ENCODE results near the gene ZNF627.
"Not testable (repeated sequence)": the region's sequence is repeated elsewhere in the genome, so short reads cannot be mapped to it uniquely, and the experiment has no call there.

The ZNF627 gene

DNA sequence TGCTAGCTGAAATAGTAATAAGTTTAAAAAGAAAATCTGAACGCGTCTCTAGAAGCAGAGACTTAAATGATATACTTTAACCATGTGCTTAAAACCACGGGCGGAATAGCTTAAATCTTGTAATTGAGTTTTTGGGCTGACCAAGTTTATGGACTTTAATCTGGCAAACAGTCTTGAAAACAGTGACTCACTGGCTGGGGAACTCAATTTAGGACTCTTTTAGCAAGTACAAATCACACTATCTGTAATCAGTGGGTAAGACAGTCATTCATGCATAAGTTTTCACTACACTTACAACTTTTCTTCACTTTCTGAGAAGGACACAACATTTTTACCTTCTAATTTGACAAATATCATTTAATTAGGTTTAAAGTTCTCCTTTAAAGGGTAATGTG lies 26.8 kb downstream of the ZNF627 start:
- no peak for DNase-seq (ENCODE audit: low read depth, low spot score)

DNA sequence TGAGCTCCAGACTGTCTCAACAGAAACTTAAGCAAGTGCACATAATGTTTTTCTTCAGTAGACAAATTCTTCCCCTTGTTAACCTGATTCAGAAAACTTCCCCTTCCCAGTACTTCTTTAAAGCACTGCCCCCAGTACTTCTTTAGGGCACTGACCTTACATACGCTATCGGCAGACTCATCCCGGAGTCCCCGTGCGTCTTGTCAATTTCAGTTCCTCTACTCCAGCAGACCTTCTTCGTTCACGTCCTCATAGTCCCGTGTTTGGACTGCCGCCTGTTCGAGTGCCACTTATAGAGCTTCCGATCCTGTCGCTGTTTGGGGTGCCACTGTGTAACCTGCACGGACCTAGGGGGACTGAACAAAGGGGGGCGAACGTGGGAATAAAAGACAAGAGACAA lies 29.0 kb downstream of the ZNF627 start:
- DNase-seq (ENCODE audit: low read depth, low spot score), result no peak

DNA sequence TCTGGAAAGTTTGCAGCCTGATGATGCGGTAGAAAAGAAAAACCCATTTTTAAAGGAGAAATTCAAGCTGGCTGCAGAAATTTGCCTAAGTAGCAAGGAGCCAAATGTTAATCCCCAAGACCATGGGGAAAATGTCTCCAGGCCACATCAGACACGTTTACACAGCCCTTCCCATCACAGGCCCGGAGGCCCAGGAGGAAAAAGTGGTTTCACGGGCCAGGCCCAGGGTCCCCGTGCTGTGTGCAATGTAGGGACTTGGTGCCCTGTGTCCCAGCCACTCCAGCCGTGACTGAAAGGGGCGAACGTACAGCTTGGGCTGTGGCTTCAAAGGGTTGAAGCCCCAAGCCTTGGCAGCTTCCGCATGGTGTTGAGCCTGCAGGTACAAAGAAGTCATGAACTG lies 35.9 kb downstream of the ZNF627 start:
- no peak for DNase-seq (ENCODE audit: low read depth, low spot score)

DNA sequence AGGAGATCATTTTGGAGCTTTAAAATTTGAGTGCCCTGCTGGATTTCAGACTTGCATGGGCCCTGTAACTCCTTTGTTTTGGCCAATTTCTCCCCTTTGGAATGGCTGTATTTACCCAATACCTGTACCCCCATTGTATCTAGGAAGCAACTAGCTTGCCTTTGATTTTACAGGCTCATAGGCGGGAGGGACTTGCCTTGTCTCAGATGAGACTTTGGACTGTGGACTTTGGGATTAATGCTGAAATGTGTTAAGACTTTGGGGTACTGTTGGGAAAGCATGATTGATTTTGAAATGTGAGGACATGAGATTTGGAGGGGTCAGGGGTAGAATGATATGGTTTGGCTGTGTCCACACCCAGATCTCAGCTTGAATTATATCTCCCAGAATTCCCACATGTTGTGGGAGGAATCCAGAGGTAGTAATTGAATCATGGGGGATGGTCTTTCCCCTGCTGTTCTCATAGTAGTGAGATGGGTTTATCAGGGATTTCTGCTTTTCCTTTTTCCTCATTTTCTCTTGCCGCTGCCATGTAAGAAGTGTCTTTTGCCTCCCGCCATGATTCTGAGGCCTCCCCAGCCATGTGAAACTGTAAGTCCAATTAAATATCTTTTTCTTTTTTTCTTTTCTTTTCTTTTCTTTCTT lies 36.9 kb downstream of the ZNF627 start:
- not testable (repeated sequence) for DNase-seq (ENCODE audit: low read depth, low spot score)

DNA sequence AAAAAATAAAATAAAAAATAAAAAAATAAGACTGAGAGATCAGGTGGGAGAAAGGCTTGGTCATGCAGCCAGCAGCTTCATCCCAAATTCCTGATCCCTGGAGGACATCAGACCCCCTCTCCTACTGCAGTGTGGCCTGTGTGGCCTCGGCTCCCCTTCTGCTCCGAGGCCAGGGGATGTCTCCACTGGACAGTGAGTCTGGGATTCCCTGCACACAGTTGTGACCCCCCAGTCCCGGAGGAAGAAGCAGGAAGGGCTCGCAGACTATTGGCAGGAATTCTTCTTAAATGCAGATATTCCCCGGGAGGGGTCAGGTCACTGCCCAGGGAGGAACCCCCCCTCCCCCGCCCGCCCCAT lies 41.9 kb downstream of the ZNF627 start:
- no peak for DNase-seq (ENCODE audit: low read depth, low spot score)

DNA sequence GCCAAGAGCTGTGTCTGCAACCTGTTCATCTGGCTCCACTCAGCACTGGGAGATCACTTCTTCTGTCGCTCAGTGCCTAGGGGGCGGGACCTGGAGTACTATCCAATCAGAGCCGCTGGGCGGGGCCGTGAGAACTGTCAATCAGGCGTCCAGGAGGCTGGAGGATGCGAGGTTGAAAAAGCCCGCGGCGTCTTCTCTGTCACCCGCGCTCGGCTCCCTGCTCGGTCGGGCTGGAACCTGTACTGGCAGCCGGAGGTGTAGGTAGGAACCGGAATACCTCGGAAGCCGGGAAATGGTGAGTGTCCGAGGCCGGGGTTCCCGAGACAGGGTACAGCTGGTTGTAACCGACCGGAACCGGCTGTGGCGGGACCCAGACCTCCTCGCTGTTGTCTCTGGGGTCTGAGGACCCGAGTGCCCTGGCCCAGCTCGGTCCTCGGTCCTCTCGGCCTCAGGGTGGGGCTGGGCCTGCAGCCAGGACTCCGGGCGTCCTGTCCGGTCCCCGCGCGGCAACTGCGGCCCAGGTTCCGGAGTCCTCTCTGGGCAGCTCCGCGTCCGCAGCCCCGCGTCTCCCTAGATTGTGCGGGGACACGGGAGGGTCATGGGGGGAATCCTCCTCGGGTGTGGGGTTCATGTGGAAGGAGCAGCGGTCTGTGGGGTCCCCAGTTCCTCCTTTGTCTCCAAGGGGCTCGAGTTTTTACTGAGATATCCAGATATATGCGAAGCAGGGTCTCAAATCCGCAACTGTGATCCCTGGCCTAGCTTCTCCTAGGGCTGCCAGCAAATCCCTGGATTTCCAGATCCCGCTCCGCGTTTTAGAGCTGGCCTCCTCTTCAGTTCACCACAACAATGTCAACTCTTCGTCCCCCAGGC lies 42.6 kb downstream of the ZNF627 start:
- peak; percentile 82 for DNase-seq (ENCODE audit: low read depth, low spot score)

DNA sequence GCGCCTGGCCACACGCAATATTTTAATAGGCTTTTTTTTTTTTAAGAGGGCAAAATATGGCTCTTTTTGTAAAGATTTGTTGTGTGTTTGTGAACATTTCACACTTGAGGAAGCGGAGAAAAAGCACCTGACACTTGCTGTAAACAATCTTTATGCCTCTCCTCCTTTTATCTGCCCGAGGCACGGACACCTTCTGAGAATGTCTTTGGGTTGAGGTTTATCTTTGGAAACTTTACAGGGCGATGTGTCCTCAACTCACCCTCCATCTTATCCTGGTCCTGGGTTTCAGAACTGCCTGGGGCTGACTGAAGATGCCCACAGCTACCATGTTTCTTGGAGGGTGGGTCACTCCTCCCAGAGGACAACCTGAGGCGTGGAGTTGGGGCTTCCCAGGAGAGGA lies 44.0 kb downstream of the ZNF627 start:
- no peak for DNase-seq (ENCODE audit: low read depth, low spot score)

DNA sequence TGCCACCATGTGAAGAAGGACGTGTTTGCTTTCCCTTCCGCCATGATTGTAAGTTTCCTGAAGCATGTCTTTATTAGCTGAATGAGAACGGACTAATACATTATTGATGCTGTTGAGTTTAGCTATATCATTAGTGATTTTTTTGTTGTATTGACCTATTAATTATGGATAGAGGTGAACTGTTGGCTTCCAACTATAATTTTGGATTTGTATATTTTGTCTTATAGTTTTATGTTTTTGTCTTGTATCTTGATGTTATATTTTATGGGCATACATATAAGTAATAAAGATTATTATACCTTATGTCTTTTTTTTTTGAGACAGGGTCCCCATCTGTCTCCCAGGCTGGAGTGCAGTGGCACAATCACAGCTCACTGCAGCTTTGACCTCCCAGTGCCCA lies 45.6 kb downstream of the ZNF627 start:
- no peak for DNase-seq (ENCODE audit: low read depth, low spot score)

DNA sequence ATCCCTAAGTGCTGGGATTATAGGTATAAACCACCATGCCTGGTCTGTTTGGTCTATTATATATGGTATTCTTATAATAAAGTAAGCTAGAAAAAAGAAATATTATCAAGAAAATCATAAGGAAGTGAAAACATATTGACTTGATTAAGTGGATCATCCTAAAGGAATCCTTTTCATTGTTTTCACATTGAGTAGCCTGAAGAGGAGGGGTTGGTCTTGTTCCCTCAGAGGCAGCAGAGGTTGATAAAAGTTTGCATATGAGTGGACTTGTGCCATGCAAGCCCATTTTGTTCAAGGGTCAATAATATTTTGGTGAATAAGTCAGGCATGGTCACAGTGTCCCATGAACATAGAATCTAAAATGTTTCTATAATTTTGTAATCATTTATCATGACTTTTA lies 52.7 kb downstream of the ZNF627 start:
- no peak for DNase-seq (ENCODE audit: low read depth, low spot score)

DNA sequence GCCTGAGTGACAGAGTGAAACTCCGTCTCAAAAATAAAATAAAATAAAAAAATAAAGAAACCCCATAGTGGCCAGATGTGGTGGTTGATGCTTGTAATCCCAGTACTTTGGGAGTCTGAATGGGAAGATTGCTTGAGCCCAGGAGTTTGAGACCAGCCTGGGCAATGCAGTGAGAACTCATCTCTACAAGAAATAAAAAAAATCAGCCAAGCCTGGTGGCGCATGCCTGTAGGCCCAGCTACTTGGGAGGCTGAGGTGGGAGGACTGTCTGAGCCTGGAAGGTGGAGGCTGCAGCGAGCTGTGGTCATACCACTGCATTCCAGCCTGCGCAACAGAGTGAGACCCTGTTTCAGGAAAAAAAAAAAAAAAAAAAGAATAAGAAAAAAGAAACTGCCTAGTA lies 53.8 kb downstream of the ZNF627 start:
- DNase-seq (ENCODE audit: low read depth, low spot score), result no peak

DNA sequence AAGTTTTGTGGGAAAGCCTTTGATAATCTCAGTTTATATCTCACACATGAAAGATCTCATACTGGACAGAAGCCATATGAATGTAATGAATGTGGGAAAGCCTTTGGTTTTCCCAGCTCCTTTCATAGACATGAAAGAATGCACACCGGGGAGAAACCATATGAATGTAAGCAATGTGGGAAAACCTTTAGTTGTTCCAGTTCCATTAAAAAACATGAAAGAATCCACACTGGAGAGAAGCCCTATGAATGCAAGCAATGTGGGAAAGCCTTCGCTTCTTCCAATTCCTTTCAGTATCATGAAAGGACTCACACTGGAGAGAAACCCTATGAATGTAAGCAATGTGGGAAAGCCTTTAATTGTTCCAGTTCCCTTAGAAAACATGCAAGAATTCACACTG lies 54.8 kb downstream of the ZNF627 start:
- DNase-seq (ENCODE audit: low read depth, low spot score), result no peak

DNA sequence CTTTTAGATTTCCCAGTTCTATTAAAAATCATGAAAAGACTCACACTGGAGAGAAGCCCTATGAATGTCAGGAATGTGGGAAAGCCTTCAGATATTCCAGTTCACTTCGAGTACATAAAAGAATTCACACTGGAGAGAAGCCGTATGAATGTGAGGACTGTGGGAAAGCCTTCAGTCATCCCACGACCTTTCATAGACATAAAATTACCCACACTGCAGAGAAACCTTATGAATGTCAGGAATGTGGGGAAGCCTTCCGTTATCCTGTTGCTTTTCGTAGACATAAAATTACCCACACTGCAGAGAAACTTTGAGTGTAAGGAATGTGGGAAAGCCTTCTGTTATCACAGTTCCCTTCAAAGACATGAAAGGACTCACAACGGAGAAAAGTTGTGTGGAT lies 55.2 kb downstream of the ZNF627 start:
- no peak for DNase-seq (ENCODE audit: low read depth, low spot score)

DNA sequence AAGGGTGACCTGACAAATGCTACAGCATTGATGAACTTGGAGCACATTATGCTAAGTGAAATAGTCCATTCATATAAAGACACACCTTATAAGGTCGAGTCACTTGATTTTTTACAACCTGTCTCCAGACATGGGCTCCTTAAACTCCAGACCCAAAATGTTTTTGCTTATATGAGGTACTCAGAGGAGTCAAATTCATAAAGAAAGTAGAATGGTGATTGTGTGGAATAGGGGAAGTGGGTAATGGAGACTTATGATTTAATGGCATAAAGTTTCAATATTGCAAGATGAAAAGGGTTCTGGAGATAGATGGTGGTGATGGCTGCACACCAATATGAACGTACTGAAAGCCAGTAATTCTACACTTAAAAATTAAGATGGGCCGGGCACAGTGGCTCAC lies 59.3 kb downstream of the ZNF627 start:
- DNase-seq (ENCODE audit: low read depth, low spot score), result no peak

DNA sequence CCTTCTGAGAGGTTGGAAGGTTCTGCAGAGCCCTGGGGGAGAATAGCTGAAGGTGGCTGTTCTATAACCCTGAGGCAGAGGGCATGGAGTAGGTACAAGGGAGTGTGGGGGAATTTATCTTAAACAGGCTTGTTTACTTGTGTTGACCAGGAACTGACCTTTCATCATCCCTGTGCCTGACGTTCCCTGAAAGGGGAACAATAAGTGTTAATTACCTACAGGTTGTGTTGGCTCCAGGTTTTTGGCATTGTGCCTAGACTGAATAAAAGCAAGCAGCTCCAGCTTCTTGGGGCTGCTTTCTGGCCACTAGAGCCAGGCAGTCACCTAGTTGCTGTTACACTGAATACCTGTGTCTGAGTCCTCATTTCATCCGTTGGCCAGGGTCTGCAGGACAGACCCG lies 60.0 kb downstream of the ZNF627 start:
- DNase-seq (ENCODE audit: low read depth, low spot score), result no peak

DNA sequence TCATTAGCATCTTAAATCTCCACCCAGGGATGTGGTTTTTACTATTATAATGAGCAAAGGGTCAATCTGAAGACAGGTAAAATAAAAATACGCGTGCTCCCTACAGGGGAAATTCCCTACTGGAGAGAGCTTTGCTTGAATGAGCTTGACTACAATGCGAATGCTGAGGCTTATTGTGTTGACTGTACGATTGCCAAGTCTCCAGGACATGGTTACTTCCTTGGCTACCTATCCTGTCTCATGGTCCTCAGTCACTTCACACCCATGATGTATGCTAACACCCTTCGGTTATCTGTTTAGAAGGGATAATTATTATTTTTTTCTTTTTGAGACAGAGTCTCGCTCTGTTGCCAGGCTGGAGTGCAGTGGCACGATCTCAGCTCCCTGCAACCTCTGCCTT lies 61.7 kb downstream of the ZNF627 start:
- DNase-seq (ENCODE audit: low read depth, low spot score), result no peak

DNA sequence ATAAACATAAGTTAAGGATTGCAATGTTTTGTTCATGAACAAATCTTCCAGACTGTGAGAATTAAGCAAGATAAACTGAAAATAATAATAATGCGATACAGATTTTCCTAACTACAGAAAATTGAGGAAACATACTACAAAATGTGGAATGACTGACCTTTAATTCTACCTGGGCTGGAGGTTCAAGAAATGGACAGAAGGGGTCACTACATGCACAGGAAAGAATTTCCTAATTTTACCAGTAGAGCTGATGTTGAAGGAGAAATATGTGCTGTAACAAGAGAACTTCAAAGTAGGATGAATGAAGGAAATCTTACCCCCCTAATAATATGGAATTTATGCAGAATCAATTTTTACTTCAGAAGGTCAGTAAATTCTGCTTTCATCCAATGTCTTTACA lies 62.3 kb downstream of the ZNF627 start:
- no peak for DNase-seq (ENCODE audit: low read depth, low spot score)

DNA sequence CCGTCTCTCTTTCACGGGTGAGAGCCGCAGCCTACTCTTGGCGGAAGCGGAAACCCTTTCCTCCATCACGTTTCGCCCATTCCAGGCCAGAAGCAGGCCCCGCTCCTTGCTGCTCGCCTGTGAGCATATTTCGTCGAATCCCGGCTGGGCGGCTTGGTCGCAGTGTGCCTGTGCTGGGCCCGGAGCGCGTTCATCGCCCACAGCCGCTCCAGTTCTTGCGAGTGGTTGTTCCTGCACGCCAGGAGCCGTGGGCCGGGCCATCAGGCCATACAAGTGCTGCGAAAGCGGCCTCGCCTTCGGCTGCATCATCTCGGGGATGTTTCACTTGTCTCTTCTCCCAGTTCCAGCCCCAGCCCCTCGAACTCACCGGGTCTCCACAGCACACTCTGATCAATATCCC lies 65.0 kb downstream of the ZNF627 start:
- no peak for DNase-seq (ENCODE audit: low read depth, low spot score)

DNA sequence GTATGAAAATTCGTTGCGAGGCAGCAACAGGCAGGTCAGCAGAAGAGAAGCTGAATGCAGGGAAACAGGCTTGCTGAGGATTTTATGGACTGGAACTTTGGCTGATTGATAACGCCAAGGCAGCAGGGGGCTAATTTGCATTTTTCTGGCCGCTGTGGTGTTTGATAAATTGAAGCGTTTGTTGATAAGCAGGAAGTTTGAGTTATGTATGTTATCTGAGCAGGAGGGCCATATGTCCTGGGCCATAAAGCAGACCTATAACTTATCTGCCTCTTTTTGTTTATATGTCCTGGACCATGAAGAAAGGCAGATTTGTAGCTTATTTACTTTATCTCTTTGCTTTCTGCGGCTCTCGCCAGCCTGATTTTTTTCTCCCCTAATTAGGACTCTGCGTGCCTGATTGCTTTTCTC lies 65.9 kb downstream of the ZNF627 start:
- no peak for DNase-seq (ENCODE audit: low read depth, low spot score)
